Measurements from ENCODE around the gene MEF2C.

The MEF2C gene

DNA sequence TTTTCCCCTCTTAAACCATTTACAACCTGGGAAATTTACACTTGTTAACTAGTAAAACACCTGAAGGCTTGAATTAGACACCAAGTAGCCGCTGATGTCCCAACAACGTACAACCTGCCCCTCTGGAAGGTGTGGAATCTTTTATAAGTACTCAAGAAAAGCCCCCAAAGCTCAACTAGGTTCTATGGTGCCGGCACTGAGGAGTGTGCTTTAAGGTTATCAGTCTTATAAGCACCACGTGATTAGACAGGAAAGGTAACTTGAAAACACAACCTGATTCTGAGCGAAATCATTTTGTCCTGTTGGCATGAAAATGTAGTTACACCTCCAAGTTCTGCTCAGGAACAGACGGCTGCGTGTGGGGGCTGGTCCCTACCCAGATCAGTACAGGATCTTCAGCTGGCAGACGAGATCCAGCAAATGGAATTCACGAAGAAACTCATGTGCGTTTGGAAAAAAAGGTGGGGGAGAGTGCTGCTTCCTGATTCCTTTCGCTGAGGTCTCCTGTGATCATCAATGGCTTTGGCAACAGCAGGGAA is 195.5 kb downstream of the MEF2C start:
- Mint-ChIP-seq H3K4me1 (peaks cover 21% of the 10 kb centered on the region), H3K4me3 (peak overlapping the region in 1 of 3 experiments; percentile 19), H3K27me3 (ENCODE audit: low read depth) (peaks cover 100% of the 10 kb centered on the region), H3K9me3 (peaks cover 4% of the 10 kb centered on the region), H3K27ac (no peak overlapping the region), H3K36me3 (ENCODE audit: low read depth) (no peaks in the 10 kb centered on the region)
- TF ChIP-seq, protein P1, sequence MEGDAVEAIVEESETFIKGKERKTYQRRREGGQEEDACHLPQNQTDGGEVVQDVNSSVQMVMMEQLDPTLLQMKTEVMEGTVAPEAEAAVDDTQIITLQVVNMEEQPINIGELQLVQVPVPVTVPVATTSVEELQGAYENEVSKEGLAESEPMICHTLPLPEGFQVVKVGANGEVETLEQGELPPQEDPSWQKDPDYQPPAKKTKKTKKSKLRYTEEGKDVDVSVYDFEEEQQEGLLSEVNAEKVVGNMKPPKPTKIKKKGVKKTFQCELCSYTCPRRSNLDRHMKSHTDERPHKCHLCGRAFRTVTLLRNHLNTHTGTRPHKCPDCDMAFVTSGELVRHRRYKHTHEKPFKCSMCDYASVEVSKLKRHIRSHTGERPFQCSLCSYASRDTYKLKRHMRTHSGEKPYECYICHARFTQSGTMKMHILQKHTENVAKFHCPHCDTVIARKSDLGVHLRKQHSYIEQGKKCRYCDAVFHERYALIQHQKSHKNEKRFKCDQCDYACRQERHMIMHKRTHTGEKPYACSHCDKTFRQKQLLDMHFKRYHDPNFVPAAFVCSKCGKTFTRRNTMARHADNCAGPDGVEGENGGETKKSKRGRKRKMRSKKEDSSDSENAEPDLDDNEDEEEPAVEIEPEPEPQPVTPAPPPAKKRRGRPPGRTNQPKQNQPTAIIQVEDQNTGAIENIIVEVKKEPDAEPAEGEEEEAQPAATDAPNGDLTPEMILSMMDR (IDR thresholded peaks at IDR 0.05; ENCODE audit: unreplicated experiment in 3 of 3): no peak

DNA sequence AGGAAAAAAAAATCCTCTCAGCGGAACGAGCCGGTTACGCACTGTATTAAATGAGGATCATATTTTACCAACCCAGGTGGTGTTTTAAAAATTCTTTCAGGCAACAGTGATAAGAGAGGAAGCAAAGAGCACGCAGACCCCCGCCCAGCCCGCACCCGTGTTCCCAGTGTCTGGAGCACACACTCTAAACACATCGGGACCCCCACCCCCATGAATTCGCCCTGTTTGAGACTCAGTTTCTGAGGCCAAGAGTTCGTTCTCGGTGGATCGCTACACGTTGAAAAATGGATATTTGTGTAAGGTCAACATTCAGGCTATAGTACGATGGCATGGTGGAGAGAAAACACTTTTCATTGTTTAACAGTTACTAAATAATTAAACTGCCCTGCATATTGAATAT is 196.3 kb downstream of the MEF2C start:
- TF ChIP-seq, protein P1 (IDR thresholded peaks at IDR 0.05; ENCODE audit: unreplicated experiment in 3 of 3): no peak
- H3K27ac Mint-ChIP-seq: no peak overlapping the region
- peaks cover 100% of the 10 kb centered on the region for H3K27me3 Mint-ChIP-seq (ENCODE audit: low read depth)
- H3K4me1 Mint-ChIP-seq: peaks cover 16% of the 10 kb centered on the region
- no peak overlapping the region for H3K4me3 Mint-ChIP-seq
- H3K9me3 Mint-ChIP-seq: peaks cover 4% of the 10 kb centered on the region
- H3K36me3 Mint-ChIP-seq (ENCODE audit: low read depth): no peaks in the 10 kb centered on the region

DNA sequence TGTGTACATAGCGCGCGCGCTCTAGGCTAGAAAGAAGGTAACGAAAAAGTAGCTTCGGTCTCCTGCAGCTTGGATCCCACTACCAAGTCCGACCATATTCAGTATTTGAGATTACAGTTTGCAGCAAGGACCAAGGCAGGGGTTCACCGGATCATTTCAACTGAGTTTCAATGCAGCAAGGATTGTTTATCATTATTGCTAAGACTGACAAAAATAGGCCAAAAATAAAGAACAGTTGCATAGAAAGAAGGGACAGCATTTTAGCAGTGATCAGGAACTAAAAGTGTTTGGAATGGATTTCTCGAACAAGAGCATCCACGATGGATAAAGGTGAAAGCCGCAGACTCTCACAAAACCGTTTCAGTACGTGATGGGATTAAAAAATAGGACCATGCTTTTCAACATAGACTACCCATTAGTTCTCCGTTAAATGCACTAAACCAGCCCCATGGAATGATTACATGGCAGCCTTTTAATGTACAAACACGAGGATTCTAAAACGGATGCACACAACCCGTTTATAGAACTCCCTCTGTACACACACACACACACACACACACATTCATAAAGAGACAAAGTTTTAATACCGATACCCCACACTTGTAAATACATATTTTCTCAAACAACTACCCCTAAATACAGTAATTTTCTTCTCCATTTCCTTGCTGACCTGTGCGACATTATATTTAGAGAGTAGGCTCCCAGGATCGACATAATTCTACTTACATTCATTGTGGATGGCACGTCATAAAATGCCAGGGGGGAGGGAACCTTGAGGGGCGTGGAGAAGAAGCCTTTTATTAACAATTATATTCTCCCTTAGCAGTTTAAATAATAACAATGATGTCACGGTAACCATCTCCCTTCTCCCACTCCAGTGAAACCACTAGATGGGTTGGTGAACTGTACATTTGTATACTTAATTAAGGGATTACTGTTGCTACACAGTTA is 197.1 kb downstream of the MEF2C start:
- TF ChIP-seq, protein P1 (IDR thresholded peaks at IDR 0.05; ENCODE audit: unreplicated experiment in 3 of 3): no peak
- peaks cover 100% of the 10 kb centered on the region for H3K27me3 Mint-ChIP-seq (ENCODE audit: low read depth)
- peaks cover 9% of the 10 kb centered on the region for H3K4me1 Mint-ChIP-seq

DNA sequence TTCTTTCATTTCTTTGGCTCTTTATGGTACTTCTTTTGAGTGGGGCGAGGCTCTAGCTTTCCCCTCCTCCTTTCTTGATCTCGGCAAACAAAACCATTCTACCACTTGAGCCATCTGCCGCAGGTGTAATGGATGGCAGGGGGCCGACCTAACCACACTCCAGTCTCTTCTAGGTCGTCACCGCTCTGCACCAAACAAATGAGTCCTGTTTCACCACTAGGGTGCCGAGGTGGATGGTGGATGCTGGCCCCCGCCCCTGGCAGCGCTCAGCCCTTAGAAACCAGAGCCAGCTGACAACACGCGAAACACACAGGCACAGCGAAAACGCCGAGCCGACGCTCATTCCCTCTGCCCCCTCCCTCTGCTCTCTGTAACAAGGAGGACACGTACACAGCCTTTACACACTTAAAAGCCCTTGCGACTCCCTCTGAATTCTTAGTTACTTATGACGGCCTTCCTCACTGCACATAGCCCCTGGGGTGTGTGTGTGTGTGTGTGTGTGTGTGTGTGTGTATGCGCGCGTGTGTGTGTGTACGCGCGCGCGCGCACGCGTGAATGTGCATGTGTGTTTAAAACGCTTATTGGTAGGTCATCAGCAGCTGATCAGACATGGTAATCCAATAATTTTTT is 199.4 kb downstream of the MEF2C start:
- Mint-ChIP-seq H3K27me3 (ENCODE audit: low read depth) (peaks cover 100% of the 10 kb centered on the region), H3K4me3 (peak overlapping the region in 2 of 3 experiments; percentile 14 to 24), H3K36me3 (ENCODE audit: low read depth) (no peaks in the 10 kb centered on the region), H3K4me1 (no peaks in the 10 kb centered on the region), H3K27ac (no peak overlapping the region), H3K9me3 (peaks cover 4% of the 10 kb centered on the region)
- TF ChIP-seq, protein P1 (IDR thresholded peaks at IDR 0.05; ENCODE audit: unreplicated experiment in 3 of 3): no peak

More for the DNA sequence above, 197.1 kb downstream of the MEF2C start:
- Mint-ChIP-seq H3K4me3 (peak overlapping the region in 2 of 3 experiments; percentile 21 to 49), H3K36me3 (ENCODE audit: low read depth) (no peaks in the 10 kb centered on the region), H3K27ac (no peak overlapping the region), H3K9me3 (peaks cover 4% of the 10 kb centered on the region)

DNA sequence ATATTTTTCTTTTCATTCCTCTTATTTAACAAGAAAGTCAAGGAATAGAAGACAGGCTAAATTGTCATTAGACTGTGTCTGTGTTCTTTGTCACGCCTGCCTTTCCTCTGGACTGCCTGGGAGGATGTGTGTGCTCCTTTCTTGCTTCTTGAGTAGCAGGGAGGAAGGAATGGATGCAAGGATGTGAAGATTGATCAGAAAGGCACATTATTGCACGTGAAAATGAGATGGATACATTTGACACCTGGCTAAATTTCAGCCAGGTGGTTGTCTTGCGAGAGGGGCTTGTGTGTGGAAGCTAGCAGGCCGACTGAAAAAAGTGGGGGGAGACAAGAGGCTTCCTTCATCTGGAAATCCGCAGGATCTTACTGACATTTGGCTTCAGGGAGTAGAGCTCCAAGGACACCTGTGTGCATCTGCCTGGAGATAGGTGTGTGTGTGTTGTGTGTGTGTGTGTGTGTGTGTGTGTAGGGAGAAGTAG is 200.1 kb downstream of the MEF2C start:
- H3K4me1 Mint-ChIP-seq: no peaks in the 10 kb centered on the region
- H3K4me3 Mint-ChIP-seq: peak overlapping the region in 1 of 3 experiments; percentile 34
- peaks cover 100% of the 10 kb centered on the region for H3K27me3 Mint-ChIP-seq (ENCODE audit: low read depth)
- no peak overlapping the region for H3K27ac Mint-ChIP-seq
- TF ChIP-seq, protein P1 (IDR thresholded peaks at IDR 0.05; ENCODE audit: unreplicated experiment in 3 of 3): no peak
- no peaks in the 10 kb centered on the region for H3K36me3 Mint-ChIP-seq (ENCODE audit: low read depth)
- H3K9me3 Mint-ChIP-seq: peaks cover 4% of the 10 kb centered on the region

Measured in nephron (organoid).